ENCODE data around the gene CFAP107. TPM values are rescaled to one million over a fixed set of nuclear protein-coding genes. Genes with fewer than 3 reads are reported as not detected.

CFAP107 gene
- total and polyA plus RNA-seq, 12 donors: not detected

DNA sequence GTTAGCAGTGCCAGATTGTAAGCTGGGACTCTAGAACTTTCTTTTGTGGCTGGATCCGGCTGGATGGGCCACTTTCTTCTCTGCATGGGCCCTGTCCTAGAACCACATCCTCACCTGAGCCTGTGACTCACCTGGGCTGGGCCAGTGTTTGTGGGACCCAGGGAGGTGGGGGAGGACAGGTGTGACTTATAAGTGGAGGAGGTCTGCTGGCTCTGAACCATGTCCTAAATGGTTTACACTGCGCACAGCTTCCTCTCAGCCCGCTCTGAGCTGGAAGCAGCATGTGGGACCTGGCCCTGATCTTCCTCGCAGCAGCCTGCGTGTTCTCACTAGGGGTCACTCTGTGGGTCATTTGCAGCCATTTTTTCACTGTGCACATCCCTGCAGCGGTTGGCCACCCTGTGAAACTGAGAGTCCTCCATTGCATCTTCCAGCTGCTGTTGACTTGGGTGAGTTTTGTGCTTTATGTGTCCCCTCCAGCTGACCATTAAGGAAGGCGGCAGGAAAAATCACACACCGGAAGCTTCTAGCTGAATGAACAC lies 30.0 kb upstream of the CFAP107 start, which contains the start of gene AADACL3:
AADACL3 (plus strand) TSS at position 215 of the 542 bp plus-strand sequence; CDS start at position 282, 67 bp downstream.
- intact Hi-C loops (cut with DNase I): no loop called here
- TF ChIP-seq, protein P1, sequence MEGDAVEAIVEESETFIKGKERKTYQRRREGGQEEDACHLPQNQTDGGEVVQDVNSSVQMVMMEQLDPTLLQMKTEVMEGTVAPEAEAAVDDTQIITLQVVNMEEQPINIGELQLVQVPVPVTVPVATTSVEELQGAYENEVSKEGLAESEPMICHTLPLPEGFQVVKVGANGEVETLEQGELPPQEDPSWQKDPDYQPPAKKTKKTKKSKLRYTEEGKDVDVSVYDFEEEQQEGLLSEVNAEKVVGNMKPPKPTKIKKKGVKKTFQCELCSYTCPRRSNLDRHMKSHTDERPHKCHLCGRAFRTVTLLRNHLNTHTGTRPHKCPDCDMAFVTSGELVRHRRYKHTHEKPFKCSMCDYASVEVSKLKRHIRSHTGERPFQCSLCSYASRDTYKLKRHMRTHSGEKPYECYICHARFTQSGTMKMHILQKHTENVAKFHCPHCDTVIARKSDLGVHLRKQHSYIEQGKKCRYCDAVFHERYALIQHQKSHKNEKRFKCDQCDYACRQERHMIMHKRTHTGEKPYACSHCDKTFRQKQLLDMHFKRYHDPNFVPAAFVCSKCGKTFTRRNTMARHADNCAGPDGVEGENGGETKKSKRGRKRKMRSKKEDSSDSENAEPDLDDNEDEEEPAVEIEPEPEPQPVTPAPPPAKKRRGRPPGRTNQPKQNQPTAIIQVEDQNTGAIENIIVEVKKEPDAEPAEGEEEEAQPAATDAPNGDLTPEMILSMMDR (IDR thresholded peaks at IDR 0.05): no peak
- no peak for ATAC-seq

DNA sequence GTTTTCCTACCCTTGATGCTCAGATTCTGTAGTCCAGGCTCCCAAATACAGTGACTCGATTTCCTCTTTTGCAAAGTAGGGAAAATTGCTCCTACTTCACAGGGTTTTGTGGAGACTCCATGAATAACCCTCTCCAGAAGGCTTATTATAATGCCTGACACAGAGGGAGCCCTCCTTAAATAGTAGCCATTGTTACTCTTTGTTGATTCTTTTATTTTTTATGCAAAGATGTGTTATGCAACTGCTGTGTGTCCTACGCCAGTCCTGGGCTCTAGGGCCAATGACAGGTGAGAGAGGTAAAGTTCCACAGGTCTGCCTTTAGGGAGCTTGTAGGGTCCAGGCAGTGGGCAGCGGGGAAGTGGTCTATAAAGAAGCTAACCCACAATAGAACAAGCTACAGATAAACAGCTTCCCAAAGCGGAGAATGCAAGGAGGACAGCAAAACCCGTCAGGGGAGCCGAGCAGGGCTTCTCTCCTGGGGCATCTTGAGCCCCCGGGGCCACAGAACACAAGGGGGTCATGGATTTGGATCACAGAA lies 28.6 kb upstream of the CFAP107 start:
- no peaks in the 10 kb centered on the region for H3K9me3 ChIP-seq
- WGBS, 2 donors: 72 to 76% methylated on average over 7 of the region's 7 CpGs
- no peaks in the 10 kb centered on the region for H3K4me1 ChIP-seq
- TF ChIP-seq, protein P1 (IDR thresholded peaks at IDR 0.05): no peak
- no peaks in the 10 kb centered on the region for H3K36me3 ChIP-seq
- peaks cover 0 to 25% (median 2%) of the 10 kb centered on the region in 7 donors for H3K27me3 ChIP-seq
- no peak overlapping the region for H3K27ac ChIP-seq
- DNase-seq: no peak
- no peak for ATAC-seq
- intact Hi-C loops (cut with DNase I): no loop called here
- H3K4me3 ChIP-seq: no peak overlapping the region

More for the DNA sequence above, 30.0 kb upstream of the CFAP107 start, which contains the start of gene AADACL3:
- 77 to 82% methylated on average over 8 of the region's 8 CpGs for whole genome bisulfite sequencing, 2 donors
- H3K36me3 ChIP-seq: no peaks in the 10 kb centered on the region
- H3K27me3 ChIP-seq: peaks cover 0 to 14% (median 0%) of the 10 kb centered on the region in 7 donors
- no peaks in the 10 kb centered on the region for H3K4me1 ChIP-seq
- no peak within 1 kb of the TSS for H3K4me3 ChIP-seq
- no peak within 1 kb of the TSS for H3K27ac ChIP-seq
- no peaks in the 10 kb centered on the region for H3K9me3 ChIP-seq
- DNase-seq: no peak

DNA sequence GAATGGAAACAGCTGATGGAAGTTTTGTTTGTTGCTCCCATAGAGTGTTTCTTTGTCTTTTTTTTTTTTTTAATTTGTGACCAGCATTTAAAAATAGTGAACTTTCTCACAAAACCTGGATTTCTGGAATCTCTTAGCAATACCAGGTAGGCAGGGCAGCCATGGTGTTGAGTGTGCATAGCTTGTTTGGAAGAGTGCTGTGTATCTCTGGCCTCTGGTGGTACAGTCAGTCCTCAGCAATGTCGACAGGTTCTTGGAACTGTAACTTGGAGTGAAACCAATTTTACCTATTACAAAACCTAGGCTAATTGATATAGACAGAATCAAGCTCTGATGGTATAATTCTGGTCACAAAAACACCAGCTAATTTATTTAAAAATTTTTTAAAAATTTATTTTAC lies 23.4 kb upstream of the CFAP107 start:
- WGBS, 2 donors: 41 to 55% methylated on average over 1 of the region's 1 CpG
- no peaks in the 10 kb centered on the region for H3K36me3 ChIP-seq
- no peak for ATAC-seq
- no peaks in the 10 kb centered on the region for H3K4me1 ChIP-seq
- no peak overlapping the region for H3K4me3 ChIP-seq
- intact Hi-C loops (cut with DNase I): no loop called here
- no peak for DNase-seq
- peaks cover 0 to 37% (median 5%) of the 10 kb centered on the region in 7 donors for H3K27me3 ChIP-seq
- H3K9me3 ChIP-seq: no peaks in the 10 kb centered on the region
- TF ChIP-seq, protein P1 (IDR thresholded peaks at IDR 0.05): no peak
- H3K27ac ChIP-seq: no peak overlapping the region

DNA sequence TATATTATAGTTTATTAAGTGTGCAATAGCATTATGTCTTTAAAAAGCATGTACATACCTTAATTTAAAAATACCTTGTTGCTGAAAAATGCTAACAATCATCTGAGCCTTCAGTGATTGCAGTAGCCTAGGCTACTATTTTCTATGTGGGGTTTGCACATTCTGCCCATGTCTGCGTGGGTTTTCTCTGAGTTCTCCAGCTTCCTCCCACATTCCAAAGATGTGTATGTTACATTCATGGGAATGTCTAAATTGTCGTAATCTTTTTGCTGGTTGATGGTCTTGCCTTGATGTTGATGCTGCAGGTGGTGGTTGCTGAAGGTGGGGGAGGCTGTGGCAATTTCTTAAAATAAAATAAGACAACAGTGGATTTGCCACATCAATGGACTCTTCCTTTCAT lies 17.6 kb upstream of the CFAP107 start:
- no peak for DNase-seq
- TF ChIP-seq, protein P1 (IDR thresholded peaks at IDR 0.05): no peak
- 83 to 85% methylated on average over 2 of the region's 2 CpGs for WGBS, 2 donors

More for the DNA sequence above, 17.6 kb upstream of the CFAP107 start:
- Histone ChIP-seq H3K4me1 (no peaks in the 10 kb centered on the region), H3K9me3 (peaks cover 0 to 49% (median 20%) of the 10 kb centered on the region in 11 donors), H3K4me3 (no peak overlapping the region), H3K27ac (no peak overlapping the region), H3K36me3 (no peaks in the 10 kb centered on the region), H3K27me3 (peaks cover 0 to 11% (median 0%) of the 10 kb centered on the region in 7 donors)
- no peak for ATAC-seq
- intact Hi-C loops (cut with DNase I): no loop called here
